NT2/D1 (cell line): Measurements from ENCODE around the gene LAMB2.

Source experiments
- DNase-seq: peaks from one replicate; pipeline ENCODE4 v3.0.0-alpha.2; 2011; ENCODE audit warnings: low read depth, low spot score
- H3K27me3 ChIP-seq: 2 replicates; pipeline ENCODE4 v1.6.0; 2011; ENCODE audit warnings: mild to moderate bottlenecking; ENCODE audit not compliant: insufficient read length, insufficient read depth
- H3K36me3 ChIP-seq: 2 replicates; pipeline ENCODE4 v1.6.1; 2011; ENCODE audit warnings: mild to moderate bottlenecking, low read length, mixed read lengths; ENCODE audit not compliant: insufficient read depth, insufficient read length
- H3K4me1 ChIP-seq: 2 replicates; pipeline ENCODE4 v1.5.1; 2011; ENCODE audit not compliant: insufficient read depth, insufficient read length
- H3K4me3 ChIP-seq: 2 replicates; pipeline ENCODE4 v1.5.1; 2011; ENCODE audit warnings: low read depth; ENCODE audit not compliant: insufficient read length
- H3K9ac ChIP-seq: 2 replicates; pipeline ENCODE4 v1.6.0; 2011; ENCODE audit warnings: low read depth; ENCODE audit not compliant: insufficient read length
- H3K9me3 ChIP-seq: 2 replicates; pipeline ENCODE4 v1.5.1; 2011; ENCODE audit warnings: mild to moderate bottlenecking, low read length; ENCODE audit not compliant: insufficient read depth
- SUZ12 ChIP-seq: IDR thresholded peaks from 2 replicates; pipeline ENCODE4 v1.6.1; 2011; ENCODE audit not compliant: insufficient read length, insufficient read depth; ENCODE audit errors: extremely low read depth
- YY1 ChIP-seq: IDR thresholded peaks from 2 replicates; pipeline ENCODE4 v1.6.1; 2011; ENCODE audit not compliant: insufficient read length, insufficient read depth
- ZNF274 ChIP-seq: IDR thresholded peaks from 2 replicates; pipeline ENCODE4 v1.6.1; 2011; ENCODE audit warnings: mild to moderate bottlenecking, low read depth, low read length

The LAMB2 gene

DNA sequence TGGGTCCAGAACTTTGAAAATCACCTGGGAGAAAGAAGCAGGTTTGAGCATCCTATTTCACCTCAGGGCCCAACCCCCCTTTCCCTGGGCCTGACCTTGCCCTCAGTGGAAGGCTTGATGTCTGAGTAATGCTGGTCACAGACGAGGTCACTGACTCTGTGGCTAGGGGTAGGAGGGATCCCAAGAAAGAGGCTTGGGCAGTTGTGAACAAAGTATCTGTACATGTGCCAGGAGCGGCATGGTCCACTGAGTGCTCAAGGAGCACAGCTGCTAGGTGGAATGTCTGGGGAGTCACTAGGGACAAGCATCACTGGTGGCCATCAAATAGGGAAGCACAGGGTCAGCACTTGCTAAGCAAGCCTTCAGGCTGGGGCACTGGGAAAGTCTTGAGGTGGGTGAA lies 25.9 kb upstream of the LAMB2 start:
- H3K4me1 ChIP-seq: peaks cover 3% of the 10 kb centered on the region
- no peaks in the 10 kb centered on the region for H3K9me3 ChIP-seq
- DNase-seq: no peak
- H3K4me3 ChIP-seq: no peak overlapping the region
- TF ChIP-seq ZNF274 (no peak), YY1 (no peak)
- H3K27me3 ChIP-seq: no peaks in the 10 kb centered on the region
- peaks cover 26% of the 10 kb centered on the region for H3K36me3 ChIP-seq
- no peak overlapping the region for H3K9ac ChIP-seq

DNA sequence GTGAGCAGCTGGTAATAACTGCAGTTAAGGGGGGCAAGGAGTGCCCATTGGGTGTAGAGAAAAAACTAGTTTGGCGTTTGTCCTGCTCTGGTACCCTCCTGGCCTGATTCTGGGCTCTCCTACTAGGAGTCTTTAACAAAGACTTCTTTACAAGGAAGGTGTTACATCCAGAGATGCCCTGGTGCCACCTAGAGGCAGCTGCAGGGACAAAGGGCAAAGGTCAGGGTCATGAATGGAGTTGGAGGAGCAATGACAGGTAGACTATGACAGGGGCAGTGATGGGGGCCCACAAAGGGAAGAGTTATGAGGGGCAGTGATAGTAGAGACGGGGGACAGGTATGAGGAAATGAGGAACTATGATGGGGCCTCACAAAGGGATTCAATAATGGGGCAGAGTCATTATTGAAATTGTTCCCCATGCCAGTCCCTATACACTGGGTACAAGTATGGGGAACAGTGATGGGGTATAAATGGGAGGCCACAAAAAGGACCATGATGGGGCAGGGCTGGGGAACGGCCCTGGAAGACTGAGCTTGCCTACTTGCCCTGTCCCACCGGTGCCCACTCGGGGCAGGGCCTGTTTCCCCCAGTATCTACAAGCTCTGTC lies 25.4 kb upstream of the LAMB2 start:
- no peak overlapping the region for H3K9ac ChIP-seq
- H3K4me1 ChIP-seq: peaks cover 3% of the 10 kb centered on the region
- H3K4me3 ChIP-seq: no peak overlapping the region
- H3K9me3 ChIP-seq: no peaks in the 10 kb centered on the region
- TF ChIP-seq ZNF274 (no peak), SUZ12 (no peak), YY1 (no peak)
- DNase-seq: peak; percentile 35
- no peaks in the 10 kb centered on the region for H3K27me3 ChIP-seq
- H3K36me3 ChIP-seq: peaks cover 20% of the 10 kb centered on the region

DNA sequence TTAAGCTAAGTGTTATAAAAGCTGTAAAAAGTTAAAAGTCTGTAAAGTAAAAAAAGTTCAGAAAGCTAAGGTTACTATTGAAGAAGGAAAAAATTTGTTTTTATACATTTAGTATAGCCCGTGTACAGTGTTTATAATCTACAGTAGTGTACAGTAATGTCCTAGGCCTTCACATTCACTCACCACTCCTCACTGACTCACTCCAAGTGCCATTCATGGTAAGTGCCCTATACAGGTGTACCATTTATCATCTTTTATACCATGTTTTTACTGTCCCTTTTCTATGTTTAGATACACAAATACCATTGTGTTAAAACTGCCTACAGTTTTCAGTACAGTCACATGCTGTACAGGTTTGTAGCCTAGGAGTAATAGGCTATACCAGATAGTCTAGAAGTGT lies 24.4 kb upstream of the LAMB2 start:
- Histone ChIP-seq H3K36me3 (peaks cover 12% of the 10 kb centered on the region), H3K4me3 (no peak overlapping the region), H3K9ac (no peak overlapping the region), H3K9me3 (no peaks in the 10 kb centered on the region), H3K27me3 (no peaks in the 10 kb centered on the region), H3K4me1 (peaks cover 3% of the 10 kb centered on the region)
- DNase-seq: no peak
- TF ChIP-seq SUZ12: no peak
- TF ChIP-seq YY1: no peak
- no peak for TF ChIP-seq ZNF274

DNA sequence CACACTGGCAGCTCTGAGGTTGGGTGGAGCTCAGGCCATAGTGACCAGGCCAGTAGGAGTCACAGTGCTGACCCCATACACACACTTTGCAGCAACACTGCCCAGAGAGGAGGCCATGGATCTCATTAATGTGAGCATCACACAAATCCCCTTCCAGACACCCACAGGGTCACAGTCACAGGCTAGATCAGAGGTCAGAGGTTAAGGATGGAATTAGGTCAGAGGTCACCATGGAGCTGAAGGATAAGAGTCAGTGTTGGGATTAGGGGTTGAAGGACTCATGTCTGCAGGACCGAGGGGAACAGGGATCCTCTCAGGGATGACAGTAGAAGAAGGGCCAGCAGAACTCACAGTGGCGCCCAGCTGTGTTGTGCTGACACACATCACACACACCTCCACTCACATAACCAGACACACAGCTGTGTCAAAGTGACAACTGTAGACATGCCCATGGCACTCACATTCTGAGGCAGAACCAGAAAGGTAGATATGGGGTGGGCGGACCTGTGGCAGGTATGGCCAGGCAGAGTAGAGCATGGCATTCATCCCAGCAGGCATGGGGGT lies 20.6 kb upstream of the LAMB2 start:
- no peak overlapping the region for H3K4me3 ChIP-seq
- peaks cover 2% of the 10 kb centered on the region for H3K4me1 ChIP-seq
- H3K27me3 ChIP-seq: peaks cover 5% of the 10 kb centered on the region
- DNase-seq: no peak
- H3K36me3 ChIP-seq: no peaks in the 10 kb centered on the region
- TF ChIP-seq SUZ12: no peak
- no peak for TF ChIP-seq YY1
- no peak for TF ChIP-seq ZNF274
- no peaks in the 10 kb centered on the region for H3K9me3 ChIP-seq
- no peak overlapping the region for H3K9ac ChIP-seq

DNA sequence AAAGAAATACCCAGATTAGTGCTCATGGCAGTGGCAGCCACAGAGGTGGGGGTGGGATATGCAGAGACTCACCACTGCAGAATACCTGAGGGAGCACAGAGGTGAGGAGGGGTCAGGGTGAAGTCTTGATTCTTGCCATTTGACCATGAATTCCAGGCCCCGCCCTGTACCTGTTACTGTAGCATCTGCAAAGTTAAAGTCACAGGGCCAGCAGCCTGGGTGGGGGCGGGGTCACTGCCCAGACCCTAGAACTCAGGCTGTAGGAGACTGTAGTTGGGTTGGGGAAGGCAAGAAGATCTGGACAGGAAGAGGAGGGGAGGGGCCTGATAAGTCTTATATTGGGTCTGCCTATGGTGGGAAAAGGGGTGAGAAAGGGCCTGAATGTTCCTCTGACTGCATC lies 18.8 kb upstream of the LAMB2 start:
- Histone ChIP-seq H3K4me3 (no peak overlapping the region), H3K4me1 (peaks cover 2% of the 10 kb centered on the region), H3K9ac (no peak overlapping the region), H3K9me3 (no peaks in the 10 kb centered on the region), H3K27me3 (peaks cover 5% of the 10 kb centered on the region), H3K36me3 (no peaks in the 10 kb centered on the region)
- TF ChIP-seq ZNF274 (no peak), YY1 (no peak), SUZ12 (no peak)
- DNase-seq: no peak

DNA sequence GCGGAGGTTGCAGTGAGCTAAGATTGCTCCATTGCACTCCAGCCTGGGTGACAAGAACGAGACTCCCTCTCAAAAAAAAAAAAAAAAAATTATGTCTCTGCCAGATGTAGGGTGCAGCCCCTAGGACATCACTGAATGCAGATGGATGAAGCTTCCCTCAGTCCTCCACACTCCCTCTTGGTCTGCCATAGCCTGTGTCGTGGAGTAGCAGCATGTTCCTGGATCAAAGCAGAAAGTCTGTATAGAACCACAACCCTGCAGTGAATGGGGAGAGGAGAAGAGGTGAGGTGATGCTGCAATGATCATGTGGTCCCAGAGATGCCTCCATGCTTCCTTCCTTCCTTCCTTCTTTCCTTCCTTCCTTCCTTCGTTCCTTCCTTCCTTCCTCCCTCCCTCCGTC lies 15.3 kb upstream of the LAMB2 start:
- Histone ChIP-seq H3K4me1 (peaks cover 2% of the 10 kb centered on the region), H3K4me3 (no peak overlapping the region), H3K9me3 (peaks cover 5% of the 10 kb centered on the region; the same call in 1 of the 2 replicates), H3K9ac (no peak overlapping the region), H3K27me3 (peaks cover 5% of the 10 kb centered on the region), H3K36me3 (no peaks in the 10 kb centered on the region)
- no peak for DNase-seq
- no peak for TF ChIP-seq YY1
- no peak for TF ChIP-seq SUZ12
- no peak for TF ChIP-seq ZNF274

DNA sequence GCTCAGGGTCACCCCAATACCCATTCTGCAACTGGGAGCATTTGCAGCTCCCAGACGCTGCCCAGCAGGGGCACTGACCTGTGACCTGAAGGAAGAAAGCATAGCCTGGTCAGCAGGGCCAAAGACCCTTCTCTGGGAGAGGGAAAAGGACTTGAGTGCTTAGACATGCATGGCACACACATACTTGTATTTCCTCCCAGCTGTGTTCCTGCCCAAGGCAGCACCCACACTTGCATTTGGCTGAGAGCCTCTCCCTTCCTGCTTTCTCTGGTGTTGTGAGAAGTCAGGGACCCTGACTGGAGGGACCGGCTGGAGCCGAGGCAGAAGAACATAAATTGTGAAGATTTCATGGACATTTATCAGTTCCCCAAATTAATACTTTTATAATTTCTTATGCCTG lies 7.2 kb upstream of the LAMB2 start:
- no peak overlapping the region for H3K4me3 ChIP-seq
- peaks cover 3% of the 10 kb centered on the region for H3K27me3 ChIP-seq
- no peak for TF ChIP-seq SUZ12
- no peak for TF ChIP-seq ZNF274
- TF ChIP-seq YY1: no peak
- H3K36me3 ChIP-seq: no peaks in the 10 kb centered on the region
- H3K9me3 ChIP-seq: peaks cover 28% of the 10 kb centered on the region; the same call in 1 of the 2 replicates
- no peak overlapping the region for H3K9ac ChIP-seq
- H3K4me1 ChIP-seq: no peaks in the 10 kb centered on the region
- no peak for DNase-seq

DNA sequence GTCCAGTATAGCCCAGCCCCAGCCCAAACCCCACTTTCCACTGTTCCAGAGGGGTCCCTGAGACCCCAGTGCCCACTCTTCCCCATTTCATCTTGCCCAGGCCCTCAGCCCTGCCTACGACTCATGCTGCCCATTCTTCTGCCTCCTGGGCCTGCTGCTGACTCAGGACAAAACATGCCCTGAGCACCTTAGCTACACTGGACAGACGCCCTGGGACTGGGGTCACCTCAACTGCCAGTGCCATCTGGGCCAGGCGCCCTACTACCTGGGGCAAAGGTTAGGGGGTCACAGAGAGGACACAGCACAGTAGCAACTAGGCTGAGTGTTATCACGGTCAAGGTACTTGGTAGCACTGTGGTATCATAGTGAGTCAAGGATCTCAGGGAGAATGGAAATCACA lies 2.6 kb upstream of the LAMB2 start:
- TF ChIP-seq ZNF274: no peak
- TF ChIP-seq YY1: no peak
- no peak for TF ChIP-seq SUZ12
- peaks cover 3% of the 10 kb centered on the region for H3K27me3 ChIP-seq
- H3K36me3 ChIP-seq: peaks cover 17% of the 10 kb centered on the region
- DNase-seq: no peak
- no peak overlapping the region for H3K9ac ChIP-seq
- H3K4me3 ChIP-seq: no peak overlapping the region
- peaks cover 3% of the 10 kb centered on the region; the same call in 1 of the 2 replicates for H3K9me3 ChIP-seq
- H3K4me1 ChIP-seq: peaks cover 19% of the 10 kb centered on the region
